SKM-1 treated with dmso at 0.1 percent for 144 hours (cell line): ENCODE results near the gene SRGAP2C.
"Not testable (repeated sequence)": the region's sequence is repeated elsewhere in the genome, so short reads cannot be mapped to it uniquely, and the experiment has no call there.

Experiments
- DNase-seq: peaks from one replicate; lab custom pipeline; 2025; ENCODE audit not compliant: unreplicated experiment; lab: John Stamatoyannopoulos, UW

SRGAP2C gene

DNA sequence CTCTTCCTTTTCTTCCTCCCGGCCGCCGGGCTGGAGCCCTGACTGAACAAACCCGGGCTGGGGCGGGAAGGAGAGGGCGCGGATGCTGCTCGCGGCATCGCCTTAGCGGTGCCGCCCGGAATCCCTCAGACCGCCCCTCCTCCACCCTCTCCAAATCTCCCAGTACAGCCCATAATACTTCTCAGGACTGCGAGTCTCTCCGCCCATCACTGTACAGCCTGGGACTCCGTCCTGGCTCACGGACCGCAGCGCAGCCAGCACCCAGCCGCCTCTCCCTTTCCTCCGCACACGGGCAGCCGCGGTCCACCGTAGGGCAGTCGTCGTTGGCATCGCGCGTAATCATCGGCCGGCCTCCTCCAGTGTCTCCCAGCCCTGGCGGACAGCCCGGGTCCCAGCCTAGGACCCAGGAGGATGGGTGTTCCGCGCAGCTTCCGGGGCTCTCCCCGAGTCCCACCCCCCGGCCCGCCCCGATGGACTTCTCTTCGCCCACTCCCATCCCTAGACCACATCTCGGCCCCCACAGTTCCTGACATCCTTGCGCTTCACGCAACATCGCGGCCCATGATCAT is 449 bp downstream of the SRGAP2C start:
- DNase-seq = not testable (repeated sequence)

DNA sequence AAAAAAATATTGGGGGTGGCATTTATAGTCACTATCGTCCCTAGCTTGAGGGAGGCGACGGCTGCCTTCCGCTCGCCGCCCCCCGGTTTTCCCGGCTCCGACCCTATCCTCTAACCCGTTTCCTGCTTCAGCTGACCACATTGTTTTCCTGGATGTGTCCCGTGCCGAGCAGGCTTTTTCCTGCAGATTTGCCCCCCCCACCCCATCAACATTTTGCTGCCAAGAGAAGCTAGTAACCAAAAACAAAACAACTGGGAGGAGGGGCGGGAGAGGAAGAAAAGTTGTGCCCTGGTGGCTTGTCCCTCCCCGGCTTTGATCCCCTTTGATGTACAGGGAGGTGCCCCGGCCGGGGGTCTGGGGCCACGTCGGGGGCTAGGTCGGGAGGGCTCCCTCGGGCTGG is 1.4 kb downstream of the SRGAP2C start:
- not testable (repeated sequence) for DNase-seq

- DNase-seq = not testable (repeated sequence)
Observed at GRCh38 chr1:121187914-121188313, 3.1 kb downstream of the SRGAP2C start.

DNA sequence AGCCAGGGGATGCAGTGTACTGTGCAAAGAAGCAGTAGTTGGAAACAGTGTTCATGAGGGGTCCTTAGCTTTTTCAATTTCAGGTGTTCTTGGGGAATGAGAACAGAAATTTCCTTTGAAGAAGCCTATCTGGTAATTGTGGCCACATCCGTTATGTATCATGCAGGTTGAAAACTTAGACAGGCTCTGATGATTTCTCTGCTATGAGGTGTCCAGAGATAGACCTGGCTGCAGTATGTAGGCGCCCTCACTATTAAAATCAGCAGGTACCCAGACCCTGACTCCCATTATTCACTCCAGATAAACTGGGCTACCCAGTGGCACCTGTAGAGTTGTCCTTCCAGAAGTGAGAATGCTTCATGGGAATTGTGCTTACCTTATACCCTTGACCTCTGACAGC is 7.7 kb downstream of the SRGAP2C start:
- not testable (repeated sequence) for DNase-seq

DNA sequence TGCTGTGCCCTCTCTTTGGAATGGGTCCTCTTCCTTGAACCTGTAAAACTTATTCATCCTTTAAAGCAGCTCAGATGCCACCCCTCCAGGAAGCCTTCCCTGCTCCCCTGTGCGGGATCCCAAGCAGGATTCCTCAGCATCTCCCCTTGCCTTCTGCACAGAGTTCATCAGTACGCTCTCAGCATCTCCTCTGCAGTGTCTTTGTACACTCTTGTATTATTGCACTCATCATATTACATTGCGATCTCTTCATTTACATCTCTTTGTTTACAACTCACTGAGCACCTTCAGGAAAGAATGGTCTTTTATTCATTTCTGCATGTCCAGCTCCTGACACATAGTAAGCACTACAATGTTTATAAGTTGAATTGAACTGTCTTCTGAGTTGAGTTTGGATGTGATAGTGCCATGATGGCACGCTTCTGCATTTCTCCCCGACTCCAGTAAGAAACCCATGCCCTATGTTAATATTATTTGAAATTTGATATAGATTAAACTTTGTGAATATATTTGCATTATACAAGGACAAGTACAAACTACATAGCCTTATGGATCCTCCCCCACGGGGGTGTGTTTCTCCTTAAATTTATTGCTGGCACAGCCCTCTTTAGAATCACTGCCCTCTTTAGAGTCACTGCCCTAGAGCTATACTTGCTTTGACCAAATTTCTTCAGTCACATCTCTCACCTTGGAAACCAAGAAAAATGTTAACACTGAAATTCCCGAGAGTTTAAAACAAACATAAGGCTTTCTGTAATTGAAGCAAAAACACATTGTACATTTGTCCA is 12.5 kb downstream of the SRGAP2C start:
- DNase-seq = not testable (repeated sequence)

DNA sequence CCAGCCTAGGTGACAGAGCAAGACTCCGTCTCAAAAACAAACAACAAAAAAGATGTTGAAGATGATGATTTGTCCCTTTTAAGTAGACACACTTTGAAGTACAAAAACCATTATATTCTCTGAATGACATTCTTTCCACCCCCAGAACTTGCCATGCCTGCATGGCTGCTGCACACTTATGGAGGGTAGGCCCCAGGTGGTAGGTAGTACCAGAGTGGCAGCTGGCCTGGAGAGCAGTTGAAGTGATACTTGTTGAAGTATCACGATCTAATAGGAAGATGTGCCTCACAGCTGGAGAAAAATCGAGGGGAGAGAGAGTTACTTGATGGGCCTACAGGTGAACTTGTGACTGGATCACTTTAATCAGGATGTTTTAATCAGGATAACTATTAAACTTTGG is 15.0 kb downstream of the SRGAP2C start:
- not testable (repeated sequence) for DNase-seq

- not testable (repeated sequence) for DNase-seq
Observed at GRCh38 chr1:121200232-121200631, 15.5 kb downstream of the SRGAP2C start.

GRCh38 chr1:121200985-121201981 is 16.5 kb downstream of the SRGAP2C start:
- DNase-seq = not testable (repeated sequence)

DNA sequence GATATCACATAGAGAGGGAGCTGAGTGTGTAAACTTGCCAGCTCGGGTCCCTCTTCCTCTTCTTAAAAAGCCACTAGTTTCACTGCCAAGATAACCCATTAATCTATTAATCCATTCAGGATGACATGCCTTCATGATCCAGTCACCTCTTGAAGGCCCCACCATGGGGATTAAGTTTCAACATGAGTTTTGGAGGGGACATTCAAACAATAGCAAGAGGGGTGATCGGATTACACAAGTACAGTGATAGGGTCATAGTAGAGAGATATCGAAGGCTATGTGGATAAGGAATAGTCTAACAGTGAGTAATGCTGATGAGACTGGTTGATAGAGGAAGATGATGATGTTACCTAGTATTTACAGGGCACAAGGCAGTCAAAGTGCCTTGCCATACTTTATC is 18.2 kb downstream of the SRGAP2C start:
- DNase-seq = not testable (repeated sequence)

DNA sequence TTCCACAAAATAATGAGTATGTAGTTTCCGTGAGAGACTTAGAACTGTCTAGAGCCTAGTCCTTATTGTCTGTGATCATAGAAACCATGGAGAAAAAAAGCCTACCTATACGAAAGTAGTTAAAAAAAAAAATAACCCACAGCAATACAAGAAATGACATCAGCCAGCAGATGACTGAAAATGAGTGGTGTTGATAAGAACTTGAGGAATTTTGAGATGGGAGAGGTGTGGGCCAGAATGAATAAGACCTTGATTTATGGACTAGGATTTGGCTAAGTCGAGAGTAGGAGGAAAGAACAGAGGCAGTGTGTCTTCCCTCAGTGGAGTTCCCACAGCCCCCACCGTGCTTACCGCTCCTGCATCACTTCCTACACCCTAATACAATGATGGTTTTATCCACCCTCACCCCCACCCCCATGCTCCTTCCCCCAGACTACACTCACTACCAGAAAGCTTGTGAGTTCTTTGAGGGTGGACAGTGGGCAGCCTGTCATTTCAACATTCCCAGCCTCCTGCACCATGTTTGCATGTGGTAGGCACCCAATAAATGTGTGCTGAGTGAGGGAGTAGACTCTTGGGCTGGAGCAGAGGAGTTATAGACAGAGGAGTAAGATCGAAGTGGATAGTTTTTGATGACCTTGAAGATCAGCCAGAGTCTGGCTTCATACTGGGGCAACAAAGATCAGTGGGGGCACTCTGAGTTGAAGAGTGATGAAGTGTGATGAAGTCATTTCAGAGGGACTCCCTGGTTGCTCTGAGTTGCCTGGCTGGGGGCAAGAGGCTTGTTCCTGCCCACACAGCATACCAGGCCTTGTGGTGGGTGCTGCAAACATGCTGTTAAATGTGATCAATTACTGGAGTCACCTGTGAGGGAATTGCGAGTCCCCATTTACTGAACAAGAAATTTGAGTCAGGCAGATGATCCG is 21.3 kb downstream of the SRGAP2C start:
- DNase-seq = not testable (repeated sequence)

GRCh38 chr1:121207328-121207727 is 22.6 kb downstream of the SRGAP2C start:
- DNase-seq = not testable (repeated sequence)

DNA sequence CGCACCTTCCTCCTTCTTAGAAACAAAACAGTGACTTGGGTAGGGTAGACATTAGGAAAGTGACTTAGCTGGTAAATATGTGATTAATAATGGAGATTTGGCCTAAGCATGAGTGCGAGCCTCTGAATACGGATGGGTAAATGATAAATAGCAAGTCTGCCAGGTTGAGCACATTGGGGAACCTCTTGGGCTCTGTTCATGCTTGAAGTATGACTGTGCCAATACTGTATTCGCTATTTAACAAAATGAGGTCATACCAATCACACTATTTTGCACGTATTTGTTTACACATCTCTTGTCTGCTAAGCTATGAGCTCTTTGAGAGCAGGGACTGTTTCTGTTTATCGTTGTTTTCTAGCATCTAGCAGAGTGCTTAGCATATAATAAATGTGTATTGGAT is 23.6 kb downstream of the SRGAP2C start:
- not testable (repeated sequence) for DNase-seq

- not testable (repeated sequence) for DNase-seq
Observed at GRCh38 chr1:121210778-121211177, 26.0 kb downstream of the SRGAP2C start.

- DNase-seq = not testable (repeated sequence)
Observed at GRCh38 chr1:121213491-121213890, 28.7 kb downstream of the SRGAP2C start.

GRCh38 chr1:121214544-121215156 is 29.9 kb downstream of the SRGAP2C start:
- DNase-seq = not testable (repeated sequence)

DNA sequence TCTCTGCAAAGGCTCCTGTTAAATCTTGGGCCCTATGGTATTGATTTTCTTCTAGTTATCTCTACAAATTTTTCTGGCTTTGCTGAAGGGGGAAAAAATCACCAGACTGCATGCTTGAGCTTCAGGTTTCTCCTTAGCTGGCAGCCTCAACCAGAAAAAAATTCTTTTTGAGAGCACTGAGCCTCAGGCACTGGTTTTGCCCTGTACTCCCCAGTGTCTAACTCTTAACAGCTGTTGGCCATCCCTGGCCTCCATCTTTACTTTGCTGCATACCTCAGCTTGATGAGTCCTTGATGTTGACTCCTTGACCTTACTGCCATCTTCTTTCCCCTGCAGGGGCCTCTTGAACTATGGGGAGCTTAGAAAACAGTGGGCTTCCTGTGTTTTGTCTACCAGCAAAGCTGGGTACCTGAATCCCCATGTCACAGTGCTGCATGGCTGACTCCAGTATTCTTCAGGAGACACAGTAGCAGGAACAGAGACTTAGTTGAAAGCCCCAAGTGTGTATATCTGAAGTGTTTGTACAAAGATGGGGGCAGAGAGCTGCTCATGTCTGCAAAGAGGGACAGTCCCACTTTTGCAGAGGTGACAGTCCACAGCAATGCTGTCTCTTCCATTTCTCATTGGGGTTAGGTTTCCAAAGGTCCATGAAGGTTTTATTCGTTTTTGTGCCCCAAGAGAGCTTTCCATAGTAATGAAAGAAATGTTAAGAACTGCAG is 31.1 kb downstream of the SRGAP2C start:
- DNase-seq = not testable (repeated sequence)

DNA sequence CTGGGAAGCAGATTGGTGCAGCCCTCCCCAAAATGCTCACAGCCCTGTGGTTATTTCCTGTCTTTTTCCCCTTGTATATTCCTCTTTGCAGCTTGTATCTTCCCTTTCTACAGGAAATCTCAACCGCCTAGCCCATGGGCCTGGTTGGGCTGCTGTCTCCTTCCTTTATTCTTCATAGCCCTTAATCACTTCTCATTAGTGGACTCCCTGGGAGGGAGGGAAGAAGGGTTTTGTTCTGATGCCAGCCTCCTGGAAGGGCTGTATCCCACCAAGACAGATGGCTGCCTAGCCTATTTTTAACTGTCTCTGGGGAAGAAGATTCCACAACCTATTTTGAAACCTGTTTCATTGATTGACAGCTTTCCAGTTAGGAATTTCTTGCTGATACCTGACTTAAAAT is 31.9 kb downstream of the SRGAP2C start:
- not testable (repeated sequence) for DNase-seq

GRCh38 chr1:121221770-121222169 is 37.0 kb downstream of the SRGAP2C start:
- DNase-seq = not testable (repeated sequence)

- not testable (repeated sequence) for DNase-seq
Observed at GRCh38 chr1:121224714-121225113, 39.9 kb downstream of the SRGAP2C start.
